ENCODE data around the gene OR56A1.

Gene OR56A1

GRCh38 chr11:5992150-5992549, 38.4 kb downstream of the OR56A1 start:
- DNase-seq (ENCODE audit: low read depth in 2 of 2, low spot score in 1 of 2), result no peak

- no peak for DNase-seq (ENCODE audit: low read depth in 2 of 2, low spot score in 1 of 2)
Measured at GRCh38 chr11:5989203-5989602, 41.4 kb downstream of the OR56A1 start.

- no peak for DNase-seq (ENCODE audit: low read depth in 2 of 2, low spot score in 1 of 2)
Measured at GRCh38 chr11:5986885-5987284, 43.7 kb downstream of the OR56A1 start, which contains the start of gene OR52L1. OR52L1 (minus strand) TSS chr11:5986985; CDS start chr11:5986930, 55 bp downstream.

GRCh38 chr11:5983443-5983842, 47.1 kb downstream of the OR56A1 start:
- DNase-seq (ENCODE audit: low read depth in 2 of 2, low spot score in 1 of 2), result no peak

GRCh38 chr11:5973530-5973929, 57.0 kb downstream of the OR56A1 start:
- DNase-seq (ENCODE audit: low read depth in 2 of 2, low spot score in 1 of 2), result no peak
